Prostate gland (tissue), 2 donors: ENCODE data around the gene KLHL35. TPM values are rescaled to one million over a fixed set of nuclear protein-coding genes. Genes with fewer than 3 reads are reported as not detected.

Experiments used
- DNase-seq: peaks from one replicate; pipeline ENCODE4 v3.0.0-alpha.2; 2019; ENCODE audit warnings: low spot score
- H3K27ac ChIP-seq, 2 donors: fragments of 200-600 bp; sonication (generic); 2 replicates each; pipeline ENCODE4 v1.5.1; 2017 to 2019
- H3K27me3 ChIP-seq: fragments of 200-600 bp; sonication (generic); replicated peaks from 2 replicates; pipeline ENCODE4 v1.5.1; 2019; ENCODE audit not compliant: insufficient read depth
- H3K36me3 ChIP-seq, 2 donors: fragments of 200-600 bp; sonication (generic); 1 replicate in 1 of 2; 2 replicates in 1 of 2; pipeline versions ENCODE4 v1.5.1 to v1.8.1; 2017 to 2019
- H3K4me1 ChIP-seq: fragments of 200-600 bp; sonication (generic); replicated peaks from 2 replicates; pipeline ENCODE4 v1.5.1; 2019
- H3K4me3 ChIP-seq, 2 donors: fragments of 200-600 bp; sonication (generic); 2 replicates each; pipeline ENCODE4 v1.5.1; 2017 to 2019
- H3K9me3 ChIP-seq: fragments of 200-600 bp; sonication (generic); 2 replicates; pipeline ENCODE4 v1.5.1; 2017
- POLR2A ChIP-seq: fragments of 450-650 bp; IDR thresholded peaks from one replicate; pipeline ENCODE4 v1.6.1; 2016; ENCODE audit warnings: antibody characterized with exemption, mild to moderate bottlenecking
- POLR2AphosphoS5 ChIP-seq: sonication (generic); formaldehyde crosslinking; IDR thresholded peaks from one replicate; pipeline ENCODE4 v1.6.1; 2017; ENCODE audit warnings: antibody characterized with exemption
- WGBS: methylation state at CpG from one replicate; pipeline ENCODE4 v1.1.5; 2018; 5-methylcytosine and 5-hydroxymethylcytosine counted together
- intact Hi-C: fragments of 100-400 bp; cut with DNase I; formaldehyde crosslinking; loops from one replicate; pipeline ENCODE4 v1.14.2; 2022
- total RNA-seq, 2 donors: library from RNA; depleted of rRNA; stranded (reverse); fragments of >200 nt; gene quantifications; one replicate each; pipeline ENCODE4 v1.1.0, GENCODE V29; 2016
- TF ChIP-seq, protein P1 (sequence below), 4 experiments: fragments of 200-600 bp in 2 of 4; fragments of 450-650 bp in 2 of 4; sonication (generic) in 2 of 4; IDR thresholded peaks; 1 replicate in 3 of 4; 2 replicates in 1 of 4; pipeline ENCODE4 v1.5.1; 2016 to 2019; ENCODE audit warnings: antibody characterized with exemption in 4 of 4, mild to moderate bottlenecking in 2 of 4, moderate library complexity in 2 of 4

Gene KLHL35
- total RNA-seq, 2 donors from 2014 or later: 0.46 to 28.4 TPM

GRCh38 chr11:75440960-75441803 is 8.2 kb upstream of the KLHL35 start:
- intact Hi-C loops: no loop called here
- TF ChIP-seq POLR2A (no peak), POLR2AphosphoS5 (no peak)
- TF ChIP-seq, protein P1, sequence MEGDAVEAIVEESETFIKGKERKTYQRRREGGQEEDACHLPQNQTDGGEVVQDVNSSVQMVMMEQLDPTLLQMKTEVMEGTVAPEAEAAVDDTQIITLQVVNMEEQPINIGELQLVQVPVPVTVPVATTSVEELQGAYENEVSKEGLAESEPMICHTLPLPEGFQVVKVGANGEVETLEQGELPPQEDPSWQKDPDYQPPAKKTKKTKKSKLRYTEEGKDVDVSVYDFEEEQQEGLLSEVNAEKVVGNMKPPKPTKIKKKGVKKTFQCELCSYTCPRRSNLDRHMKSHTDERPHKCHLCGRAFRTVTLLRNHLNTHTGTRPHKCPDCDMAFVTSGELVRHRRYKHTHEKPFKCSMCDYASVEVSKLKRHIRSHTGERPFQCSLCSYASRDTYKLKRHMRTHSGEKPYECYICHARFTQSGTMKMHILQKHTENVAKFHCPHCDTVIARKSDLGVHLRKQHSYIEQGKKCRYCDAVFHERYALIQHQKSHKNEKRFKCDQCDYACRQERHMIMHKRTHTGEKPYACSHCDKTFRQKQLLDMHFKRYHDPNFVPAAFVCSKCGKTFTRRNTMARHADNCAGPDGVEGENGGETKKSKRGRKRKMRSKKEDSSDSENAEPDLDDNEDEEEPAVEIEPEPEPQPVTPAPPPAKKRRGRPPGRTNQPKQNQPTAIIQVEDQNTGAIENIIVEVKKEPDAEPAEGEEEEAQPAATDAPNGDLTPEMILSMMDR (IDR thresholded peaks at IDR 0.05): no peak
- Histone ChIP-seq H3K27me3 (no peaks in the 10 kb centered on the region), H3K9me3 (no peaks in the 10 kb centered on the region), H3K4me1 (no peaks in the 10 kb centered on the region), H3K36me3 (no peaks in the 10 kb centered on the region), H3K27ac (no peak overlapping the region), H3K4me3 (no peak overlapping the region)
- 52% methylated on average over 21 of the region's 27 CpGs for WGBS
- no peak for DNase-seq

- Histone ChIP-seq H3K9me3 (no peaks in the 10 kb centered on the region), H3K4me3 (no peak overlapping the region), H3K27me3 (no peaks in the 10 kb centered on the region), H3K4me1 (no peaks in the 10 kb centered on the region), H3K27ac (no peak overlapping the region), H3K36me3 (no peaks in the 10 kb centered on the region)
- 86% methylated on average over 11 of the region's 13 CpGs for WGBS
- no peak for DNase-seq
- TF ChIP-seq, protein P1 (IDR thresholded peaks at IDR 0.05): no peak
- TF ChIP-seq POLR2AphosphoS5 (no peak), POLR2A (no peak)
- intact Hi-C loops: no loop called here
Measured at GRCh38 chr11:75439495-75440120, 6.6 kb upstream of the KLHL35 start.

GRCh38 chr11:75439026-75439425 is 6.0 kb upstream of the KLHL35 start:
- H3K27me3 ChIP-seq: no peaks in the 10 kb centered on the region
- no peak for DNase-seq

DNA sequence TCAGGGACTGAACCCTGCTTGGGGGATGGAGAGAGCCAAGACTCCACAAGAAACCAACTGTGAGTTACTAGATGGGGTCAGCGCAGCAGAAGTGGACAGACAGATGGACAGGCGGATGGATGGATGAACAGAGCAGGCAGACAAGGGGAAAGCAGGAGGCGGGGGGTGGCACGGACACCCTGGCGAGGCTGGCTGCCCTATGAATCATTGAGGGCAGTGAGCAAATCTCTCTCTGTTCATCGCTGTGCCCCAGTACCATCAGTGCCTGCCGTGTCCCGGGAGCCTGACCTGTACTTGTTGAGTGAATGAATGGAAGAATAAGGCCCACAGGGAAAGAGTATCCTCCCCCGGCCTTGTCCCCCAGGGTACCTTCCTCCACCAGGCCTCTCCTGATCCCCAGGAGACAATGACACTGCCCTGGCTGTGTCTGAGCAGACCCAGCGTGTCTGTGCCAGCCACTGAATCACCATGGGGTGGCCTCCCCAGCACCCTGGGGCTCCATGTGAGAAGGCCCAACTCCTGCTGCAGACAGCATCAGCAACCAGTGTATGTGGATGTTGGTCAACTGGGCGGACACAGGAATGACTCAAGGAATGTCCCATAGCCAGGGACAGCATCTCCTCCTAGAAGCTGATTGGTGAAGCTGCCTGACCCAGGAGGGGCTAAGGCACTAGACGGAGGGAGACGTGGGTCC is 5.1 kb upstream of the KLHL35 start:
- intact Hi-C loops: no loop called here
- Histone ChIP-seq H3K36me3 (no peaks in the 10 kb centered on the region), H3K4me3 (no peak overlapping the region), H3K27ac (no peak overlapping the region), H3K9me3 (no peaks in the 10 kb centered on the region), H3K4me1 (no peaks in the 10 kb centered on the region), H3K27me3 (peaks cover 1% of the 10 kb centered on the region)
- 91% methylated on average over 13 of the region's 13 CpGs for WGBS
- TF ChIP-seq POLR2AphosphoS5 (no peak), POLR2A (no peak)
- TF ChIP-seq, protein P1 (IDR thresholded peaks at IDR 0.05): no peak
- DNase-seq: no peak

More at GRCh38 chr11:75439026-75439425, 6.0 kb upstream of the KLHL35 start:
- H3K4me1 ChIP-seq: no peaks in the 10 kb centered on the region
- H3K9me3 ChIP-seq: no peaks in the 10 kb centered on the region
- no peak for TF ChIP-seq POLR2A
- H3K4me3 ChIP-seq: no peak overlapping the region
- 69% methylated on average over 14 of the region's 14 CpGs for WGBS
- H3K27ac ChIP-seq: no peak overlapping the region
- no peaks in the 10 kb centered on the region for H3K36me3 ChIP-seq
- intact Hi-C loops: no loop called here

DNA sequence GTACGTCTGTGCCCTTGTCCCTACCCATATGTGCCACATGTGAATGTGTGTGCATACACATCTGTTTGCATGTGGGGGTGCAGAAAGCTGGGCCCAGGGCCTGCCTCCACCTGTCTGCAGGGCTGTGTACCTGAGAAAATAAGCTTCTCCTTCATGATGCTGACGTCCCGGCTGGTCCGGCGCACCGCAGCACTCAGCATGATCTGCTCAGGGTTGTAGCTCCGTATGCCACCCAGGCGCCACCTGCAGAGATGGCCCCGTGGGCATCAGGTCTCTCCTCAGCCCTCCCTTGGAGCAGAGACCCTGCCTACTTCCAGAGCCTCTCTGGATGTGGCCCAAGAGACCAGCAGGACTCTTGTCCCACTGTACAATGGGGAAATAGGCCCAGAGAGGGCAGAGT is 3.8 kb upstream of the KLHL35 start:
- no peak for TF ChIP-seq POLR2A
- TF ChIP-seq, protein P1 (IDR thresholded peaks at IDR 0.05): no peak
- TF ChIP-seq POLR2AphosphoS5: no peak
- DNase-seq: no peak

More for the DNA sequence above, 3.8 kb upstream of the KLHL35 start:
- Histone ChIP-seq H3K9me3 (no peaks in the 10 kb centered on the region), H3K4me1 (no peaks in the 10 kb centered on the region), H3K4me3 (no peak overlapping the region), H3K27ac (no peak overlapping the region), H3K27me3 (peaks cover 6% of the 10 kb centered on the region), H3K36me3 (no peaks in the 10 kb centered on the region)
- WGBS: 95% methylated on average over 9 of the region's 9 CpGs
- intact Hi-C loops: no loop called here
